A673 (cell line): ENCODE measurements around the gene QRICH2. TPM values are rescaled to one million over a fixed set of nuclear protein-coding genes. Genes with fewer than 3 reads are reported as not detected.
"Not testable (repeated sequence)": the region's sequence is repeated elsewhere in the genome, so short reads cannot be mapped to it uniquely, and the experiment has no call there.

Experiments used
- BruUV-seq: library from RNA; stranded (reverse); fragments of 400-500 nt; replicated peaks from 2 replicates; lab custom pipeline; 2021; lab: Mats Ljungman, UMichigan
- CTCF ChIA-PET: fragments of 300-600 bp; sonication (Branson Sonifier 250); formaldehyde crosslinking; loops from one replicate; lab custom pipeline; 2022; ENCODE audit warnings: antibody characterized with exemption; lab: Charles Lee
- POLR2A ChIA-PET: fragments of 300-600 bp; sonication (Branson Sonifier 250); formaldehyde crosslinking; loops from one replicate; lab custom pipeline; 2022; ENCODE audit warnings: antibody characterized with exemption; ENCODE audit not compliant: low non-redundant PET; lab: Charles Lee
- DNase-seq: peaks from one replicate; pipeline ENCODE4 v3.0.0-alpha.2; 2015; ENCODE audit warnings: low spot score
- H3K27ac ChIP-seq: fragments of 200-600 bp; sonication (generic); 2 replicates; pipeline ENCODE4 v1.5.1; 2016; ENCODE audit warnings: mixed run types, low read depth, mild to moderate bottlenecking, mixed read lengths, antibody characterized with exemption, low read length; ENCODE audit not compliant: poor library complexity, severe bottlenecking
- H3K27me3 ChIP-seq: fragments of 200-600 bp; sonication (generic); replicated peaks from 2 replicates; pipeline ENCODE4 v1.6.1; 2017; ENCODE audit warnings: mixed run types, low read depth, mild to moderate bottlenecking, mixed read lengths, antibody characterized with exemption, low read length; ENCODE audit not compliant: insufficient read depth, poor library complexity
- H3K36me3 ChIP-seq: fragments of 200-600 bp; sonication (generic); 2 replicates; pipeline ENCODE4 v1.6.1; 2016; ENCODE audit warnings: mixed run types, mild to moderate bottlenecking, mixed read lengths, antibody characterized with exemption, low read length; ENCODE audit not compliant: insufficient read depth, poor library complexity, severe bottlenecking
- H3K4me1 ChIP-seq: fragments of 200-600 bp; sonication (generic); 2 replicates; pipeline ENCODE4 v1.6.1; 2017; ENCODE audit warnings: mixed run types, mild to moderate bottlenecking, mixed read lengths, antibody characterized with exemption, low read length; ENCODE audit not compliant: insufficient read depth, poor library complexity, severe bottlenecking
- H3K4me3 ChIP-seq: fragments of 200-600 bp; sonication (generic); 2 replicates; pipeline ENCODE4 v1.5.1; 2016; ENCODE audit warnings: low read depth, mixed run types, mild to moderate bottlenecking, mixed read lengths, low read length; ENCODE audit not compliant: poor library complexity, severe bottlenecking
- H3K9me3 ChIP-seq: fragments of 200-600 bp; sonication (generic); 2 replicates; pipeline ENCODE4 v1.6.1; 2016; ENCODE audit warnings: mixed run types, low read depth, mild to moderate bottlenecking, mixed read lengths, antibody characterized with exemption, low read length; ENCODE audit not compliant: poor library complexity, severe bottlenecking
- CTCF ChIP-seq: fragments of 300-800, 200-600 bp; sonication (generic); conservative IDR thresholded peaks from 2 replicates; pipeline ENCODE4 v1.5.1; 2017; ENCODE audit warnings: low read depth, mild to moderate bottlenecking, antibody characterized with exemption, low read length, moderate library complexity, mixed read lengths
- EZH2 ChIP-seq: fragments of 200-600 bp; sonication (generic); IDR thresholded peaks from 2 replicates; pipeline ENCODE4 v1.6.1; 2017; ENCODE audit warnings: borderline replicate concordance, low read depth, mild to moderate bottlenecking, mixed read lengths, antibody characterized with exemption, low read length; ENCODE audit not compliant: poor library complexity, severe bottlenecking
- intact Hi-C: fragments of 100-400 bp; cut with micrococcal nuclease; formaldehyde crosslinking; loops from one replicate; pipeline ENCODE4 v1.10.0; 2022; ENCODE audit not compliant: unreplicated experiment
- total RNA-seq: library from RNA; stranded (reverse); gene quantifications from 2 replicates; pipeline ENCODE4 v1.2.3, GENCODE V29; 2021

Gene QRICH2
- total RNA-seq, 1 experiment from 2014 or later, result 4.3 TPM

DNA sequence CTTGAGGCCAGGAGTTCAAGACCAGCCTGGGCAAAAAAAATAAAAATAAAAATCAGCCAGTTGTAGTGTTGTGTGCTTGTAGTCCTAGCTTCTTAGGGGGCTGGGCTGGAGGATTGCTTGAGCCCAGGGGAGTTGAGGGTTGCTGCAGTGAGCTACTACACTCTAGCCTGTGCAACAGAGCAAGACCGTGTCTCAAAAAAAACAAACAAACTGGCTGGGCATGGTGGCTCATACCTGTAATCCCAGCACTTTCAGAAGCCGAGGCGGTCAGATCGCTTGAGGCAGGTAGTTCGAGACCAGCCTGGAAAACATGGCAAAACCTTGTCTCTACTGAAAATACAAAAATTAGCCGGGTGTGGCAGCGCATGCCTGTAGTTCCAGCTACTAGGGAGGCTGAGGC lies 47.9 kb downstream of the QRICH2 start:
- DNase-seq, result no peak
- no TSS peak for BruUV-seq
- Histone ChIP-seq H3K4me1 (peaks cover 5% of the 10 kb centered on the region), H3K36me3 (no peaks in the 10 kb centered on the region), H3K27me3 (no peaks in the 10 kb centered on the region), H3K27ac (no peak overlapping the region), H3K4me3 (no peak overlapping the region), H3K9me3 (no peaks in the 10 kb centered on the region)
- intact Hi-C loops, result no loop called here
- no peak for TF ChIP-seq CTCF
- no peak for TF ChIP-seq EZH2
- POLR2A ChIA-PET, result no interaction called here
- CTCF ChIA-PET, result no interaction called here

DNA sequence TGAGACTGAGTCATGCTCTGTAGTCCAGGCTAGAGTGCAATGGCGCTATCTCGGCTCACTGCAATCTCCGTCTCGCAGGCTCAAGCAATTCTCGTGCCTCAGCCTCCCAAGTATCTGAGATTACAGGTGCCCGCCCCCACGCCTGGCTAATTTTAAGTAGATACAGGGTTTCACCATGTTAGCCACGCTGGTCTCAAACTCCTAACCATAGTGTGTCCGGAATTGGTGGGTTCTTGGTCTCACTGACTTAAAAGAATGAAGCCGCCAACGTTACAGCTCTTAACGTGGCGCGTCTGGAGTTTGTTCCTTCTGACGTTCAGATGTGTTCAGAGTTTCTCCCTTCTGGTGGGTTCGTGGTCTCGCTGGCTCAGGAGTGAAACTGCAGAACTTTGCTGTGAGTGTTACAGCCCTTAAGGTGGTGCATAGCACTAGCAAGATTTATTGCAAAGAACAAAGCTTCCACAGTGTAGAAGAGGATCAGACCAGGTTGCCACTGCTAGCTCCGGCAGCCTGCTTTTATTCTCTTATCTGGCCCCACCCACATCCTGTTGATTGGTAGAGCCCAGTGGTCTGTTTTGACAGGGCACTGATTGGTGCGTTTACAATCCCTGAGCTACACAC lies 51.5 kb downstream of the QRICH2 start:
- H3K36me3 ChIP-seq, BruUV-seq, DNase-seq, POLR2A ChIA-PET, H3K9me3 ChIP-seq, H3K27me3 ChIP-seq, H3K4me3 ChIP-seq, intact Hi-C loops, H3K27ac ChIP-seq, H3K4me1 ChIP-seq, CTCF ChIA-PET: not testable (repeated sequence)

- no peaks in the 10 kb centered on the region for H3K4me1 ChIP-seq
- ChIA-PET CTCF (no interaction called here), POLR2A (no interaction called here)
- no peak overlapping the region for H3K4me3 ChIP-seq
- H3K27me3 ChIP-seq, result no peaks in the 10 kb centered on the region
- H3K36me3 ChIP-seq, result no peaks in the 10 kb centered on the region
- H3K27ac ChIP-seq, result no peak overlapping the region
- no peaks in the 10 kb centered on the region for H3K9me3 ChIP-seq
- TF ChIP-seq CTCF, result no peak
- no peak for TF ChIP-seq EZH2
- DNase-seq, result no peak
- BruUV-seq, result no TSS peak
- intact Hi-C loops, result no loop called here
Measured at GRCh38 chr17:76255801-76256429, 52.2 kb downstream of the QRICH2 start.

- H3K36me3 ChIP-seq, result no peaks in the 10 kb centered on the region
- no peaks in the 10 kb centered on the region for H3K4me1 ChIP-seq
- TF ChIP-seq EZH2, result no peak
- no peak for TF ChIP-seq CTCF
- ChIA-PET CTCF (no interaction called here), POLR2A (no interaction called here)
- H3K9me3 ChIP-seq, result no peaks in the 10 kb centered on the region
- H3K27me3 ChIP-seq, result no peaks in the 10 kb centered on the region
- BruUV-seq, result no TSS peak
- H3K27ac ChIP-seq, result no peak overlapping the region
- intact Hi-C loops, result no loop called here
- H3K4me3 ChIP-seq, result no peak overlapping the region
- DNase-seq, result no peak
Measured at GRCh38 chr17:76254275-76254674, 53.8 kb downstream of the QRICH2 start.
